GM10248 (cell line): ENCODE data around the gene TTPAL.
A peak's percentile ranks its signal among the peaks of the same experiment; 100 is the strongest.

ENCODE experiments used
- CTCF ChIA-PET: fragments of 300-600 bp; sonication (Branson Sonifier 250); formaldehyde crosslinking; extraction: SDS; loops from one replicate; lab custom pipeline; 2021; ENCODE audit warnings: antibody characterized with exemption; lab: Yijun Ruan, JAX
- POLR2A ChIA-PET: fragments of 350-650 bp; sonication (Branson Sonifier 250); formaldehyde crosslinking; extraction: SDS; loops from one replicate; lab custom pipeline; 2020; ENCODE audit warnings: antibody characterized with exemption; lab: Yijun Ruan, JAX
- DNase-seq: peaks from one replicate; pipeline ENCODE4 v3.0.0; 2012; ENCODE audit errors: extremely low spot score
- TF ChIP-seq, protein P1 (sequence below): IDR thresholded peaks from 2 replicates; pipeline ENCODE4 v1.5.1; 2012; ENCODE audit warnings: mild to moderate bottlenecking, low read depth; ENCODE audit errors: extremely low read depth, missing control alignments, control extremely low read depth

TTPAL gene

DNA sequence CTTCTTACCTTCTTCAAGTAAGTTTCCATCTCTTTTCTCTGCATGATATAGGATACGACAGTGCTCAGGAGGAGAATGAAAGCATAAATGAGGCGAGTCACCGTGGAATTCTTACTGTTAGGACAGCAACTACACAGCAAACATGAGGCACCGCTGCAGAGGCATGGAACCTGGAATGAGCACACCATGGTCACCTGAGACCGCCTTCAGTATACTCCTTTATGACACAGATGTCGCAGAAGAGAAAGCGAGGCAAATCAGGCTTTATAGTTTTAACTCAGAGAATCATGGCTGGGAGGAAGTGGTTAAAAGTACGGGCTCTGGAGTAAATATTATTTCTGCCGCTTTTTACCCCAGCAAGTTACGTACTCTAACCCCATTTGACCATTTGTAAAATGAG lies 38.2 kb downstream of the TTPAL start:
- TF ChIP-seq, protein P1, sequence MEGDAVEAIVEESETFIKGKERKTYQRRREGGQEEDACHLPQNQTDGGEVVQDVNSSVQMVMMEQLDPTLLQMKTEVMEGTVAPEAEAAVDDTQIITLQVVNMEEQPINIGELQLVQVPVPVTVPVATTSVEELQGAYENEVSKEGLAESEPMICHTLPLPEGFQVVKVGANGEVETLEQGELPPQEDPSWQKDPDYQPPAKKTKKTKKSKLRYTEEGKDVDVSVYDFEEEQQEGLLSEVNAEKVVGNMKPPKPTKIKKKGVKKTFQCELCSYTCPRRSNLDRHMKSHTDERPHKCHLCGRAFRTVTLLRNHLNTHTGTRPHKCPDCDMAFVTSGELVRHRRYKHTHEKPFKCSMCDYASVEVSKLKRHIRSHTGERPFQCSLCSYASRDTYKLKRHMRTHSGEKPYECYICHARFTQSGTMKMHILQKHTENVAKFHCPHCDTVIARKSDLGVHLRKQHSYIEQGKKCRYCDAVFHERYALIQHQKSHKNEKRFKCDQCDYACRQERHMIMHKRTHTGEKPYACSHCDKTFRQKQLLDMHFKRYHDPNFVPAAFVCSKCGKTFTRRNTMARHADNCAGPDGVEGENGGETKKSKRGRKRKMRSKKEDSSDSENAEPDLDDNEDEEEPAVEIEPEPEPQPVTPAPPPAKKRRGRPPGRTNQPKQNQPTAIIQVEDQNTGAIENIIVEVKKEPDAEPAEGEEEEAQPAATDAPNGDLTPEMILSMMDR, result no peak
- DNase-seq, result no peak
- CTCF ChIA-PET, result interaction anchor here (1.1 kb wide), 1 partner anchor 122 kb away, joined by 3 read pairs; no protein-coding TSS in a partner anchor
- POLR2A ChIA-PET, result no interaction called here

DNA sequence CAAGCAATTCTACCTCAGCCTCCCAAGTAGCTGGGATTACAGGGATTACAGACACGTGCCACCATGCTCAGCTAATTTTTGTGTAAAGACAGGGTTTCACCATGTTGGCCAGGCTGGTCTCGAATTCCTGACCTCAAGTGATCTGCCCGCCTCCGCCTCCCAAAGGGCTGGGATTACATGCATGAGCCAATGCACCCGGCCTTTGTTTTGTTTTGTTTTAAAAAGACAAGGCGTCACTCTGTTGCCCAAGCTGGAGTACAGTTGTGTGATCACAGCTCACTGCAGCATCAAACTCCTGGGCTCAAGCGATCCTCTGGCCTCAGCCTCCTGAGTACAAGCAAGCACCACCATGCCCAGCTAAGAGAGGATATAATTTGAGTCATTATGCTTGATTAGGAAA lies 40.8 kb downstream of the TTPAL start:
- DNase-seq, result no peak
- POLR2A ChIA-PET, result no interaction called here
- CTCF ChIA-PET, result no interaction called here
- TF ChIP-seq, protein P1, result no peak

DNA sequence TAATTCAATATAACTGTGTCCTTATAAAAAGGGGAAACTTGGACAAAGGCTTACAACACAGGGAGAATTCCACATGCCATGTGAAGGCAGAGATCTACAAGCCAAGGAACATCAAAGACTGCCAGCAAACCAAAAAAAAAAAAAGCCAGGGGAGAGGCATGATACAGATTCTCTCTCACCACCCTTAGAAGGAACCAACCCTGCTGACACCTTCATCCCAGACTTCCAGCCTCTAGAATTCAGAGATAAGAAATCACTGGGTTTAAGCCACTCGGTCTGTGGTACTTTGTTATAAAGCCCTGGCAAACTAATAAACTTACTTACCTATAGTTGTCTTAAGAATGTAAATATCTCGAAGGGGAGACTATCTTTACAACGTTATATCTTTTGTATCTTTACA lies 41.8 kb downstream of the TTPAL start:
- TF ChIP-seq, protein P1, result no peak
- CTCF ChIA-PET, result no interaction called here
- no peak for DNase-seq
- POLR2A ChIA-PET, result no interaction called here

DNA sequence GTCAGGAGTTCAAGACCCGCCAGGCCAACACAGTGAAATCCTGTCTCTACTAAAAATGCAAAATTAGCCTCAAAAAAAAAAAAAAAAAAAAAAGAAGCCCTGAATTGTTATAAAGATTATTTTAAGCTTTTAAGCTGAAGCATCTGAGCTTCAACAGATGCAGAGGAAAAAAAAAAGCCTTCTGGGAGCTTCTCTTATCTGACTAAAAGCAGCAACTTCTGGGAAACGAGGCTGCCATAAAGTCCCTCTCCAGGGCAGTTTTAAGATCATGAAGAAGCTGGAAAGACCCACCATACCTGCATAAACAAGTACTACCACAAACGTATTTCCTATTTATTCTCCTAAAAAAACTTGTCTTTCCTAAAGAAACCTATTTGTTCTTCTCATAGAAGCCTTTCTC lies 42.6 kb downstream of the TTPAL start:
- TF ChIP-seq, protein P1, result no peak
- ChIA-PET POLR2A (interaction anchor here (0.6 kb wide), 1 partner anchor 371 kb away, joined by 6 read pairs; no protein-coding TSS in a partner anchor), CTCF (interaction anchor here (1.2 to 1.3 kb wide), 2 partner anchors 11 to 18 kb away, joined by 3 to 5 read pairs; no protein-coding TSS in a partner anchor)
- no peak for DNase-seq

DNA sequence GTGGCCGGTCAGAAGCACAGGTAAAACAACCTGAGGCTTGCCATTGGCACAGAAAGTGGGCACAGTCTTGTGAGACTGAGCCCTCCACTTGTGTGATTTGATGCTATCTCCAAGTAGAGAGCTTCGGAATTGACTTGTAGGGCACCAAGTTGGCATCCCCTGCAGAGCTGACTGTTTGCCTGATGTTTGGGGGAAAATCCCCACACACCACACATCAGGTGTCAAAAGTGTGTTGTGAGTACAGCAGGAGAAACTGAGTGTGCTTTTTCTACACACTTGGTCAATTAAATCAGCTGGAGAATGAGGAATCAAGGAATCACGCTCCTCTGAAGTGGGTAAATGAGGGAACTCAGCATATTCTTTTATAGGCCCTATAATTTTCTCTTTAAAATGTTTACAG lies 45.2 kb downstream of the TTPAL start:
- CTCF ChIA-PET, result interaction anchor here (0.9 to 3.2 kb wide), 8 partner anchors 12 to 89 kb away, joined by 3 to 15 read pairs (median 6); partner anchors contain the start of gene TTPAL
- POLR2A ChIA-PET, result no interaction called here
- TF ChIP-seq, protein P1, result no peak
- no peak for DNase-seq

DNA sequence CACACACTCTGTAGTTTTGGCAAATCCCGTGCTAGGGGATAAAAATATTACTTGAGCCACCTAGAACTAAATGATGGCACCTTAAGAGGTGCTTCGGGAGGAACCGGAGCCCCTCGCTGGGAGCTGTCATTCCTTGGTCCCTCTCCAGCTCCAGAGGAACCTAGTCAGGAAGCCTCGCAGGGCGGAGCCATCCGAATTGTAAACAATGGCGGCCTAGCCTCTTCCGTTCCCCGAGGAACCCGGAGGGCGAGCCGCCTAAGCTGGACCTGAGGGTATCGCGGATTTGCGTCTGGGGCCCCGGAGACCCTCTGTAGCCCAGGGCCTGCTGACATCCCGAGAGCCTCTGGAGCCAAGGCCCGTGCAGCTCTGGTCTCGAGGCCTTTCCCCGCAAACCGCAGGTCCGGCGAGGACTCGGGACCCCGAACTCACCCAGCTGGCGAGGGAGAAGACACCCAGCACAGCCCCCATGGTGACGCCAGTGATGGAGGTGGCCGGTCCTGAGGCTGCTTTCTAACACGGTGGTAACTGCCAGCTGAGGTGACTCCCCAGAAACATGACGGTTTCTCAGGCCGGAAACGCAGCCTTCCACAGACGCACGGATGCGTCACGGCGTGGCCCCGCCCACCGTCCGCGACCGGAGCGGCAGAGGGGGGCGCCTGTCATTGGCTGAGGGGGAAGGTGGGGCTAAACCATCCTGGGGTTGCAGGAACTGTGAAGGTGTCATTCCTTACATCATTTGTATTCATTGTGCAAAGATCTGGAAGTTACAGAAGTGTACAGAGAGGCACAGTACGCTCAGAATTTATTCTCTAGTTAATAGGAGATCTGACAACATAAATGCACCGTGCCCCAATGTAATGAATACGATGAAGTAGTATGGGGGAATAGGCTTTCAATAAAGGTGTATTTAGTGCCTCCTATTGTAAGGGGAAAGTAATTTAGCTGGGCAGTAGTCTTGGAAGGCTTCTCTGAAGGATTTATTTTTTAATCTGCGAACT lies 46.1 kb downstream of the TTPAL start, which contains the start of gene SERINC3:
TSS of gene SERINC3 (minus strand) at position 587 of the 998 bp plus-strand sequence. CDS start at position 468, 119 bp downstream.
- DNase-seq, result peak; percentile 97
- ChIA-PET POLR2A (no interaction called here), CTCF (interaction anchor here (0.9 to 3.2 kb wide), 8 partner anchors 13 to 88 kb away, joined by 3 to 15 read pairs (median 6); partner anchors contain the start of gene TTPAL)
- TF ChIP-seq, protein P1, result peak; percentile 13
